GM18502 (cell line): ENCODE results near the gene LPP.
A peak's percentile ranks its signal among the peaks of the same experiment; 100 is the strongest.

Source experiments
- ATAC-seq: cut with Tn5 transposase; IDR thresholded peaks from one replicate; pipeline ENCODE4 v1.9.1; 2021; ENCODE audit warnings: mild to moderate bottlenecking; ENCODE audit not compliant: unreplicated experiment, poor library complexity

Gene LPP

DNA sequence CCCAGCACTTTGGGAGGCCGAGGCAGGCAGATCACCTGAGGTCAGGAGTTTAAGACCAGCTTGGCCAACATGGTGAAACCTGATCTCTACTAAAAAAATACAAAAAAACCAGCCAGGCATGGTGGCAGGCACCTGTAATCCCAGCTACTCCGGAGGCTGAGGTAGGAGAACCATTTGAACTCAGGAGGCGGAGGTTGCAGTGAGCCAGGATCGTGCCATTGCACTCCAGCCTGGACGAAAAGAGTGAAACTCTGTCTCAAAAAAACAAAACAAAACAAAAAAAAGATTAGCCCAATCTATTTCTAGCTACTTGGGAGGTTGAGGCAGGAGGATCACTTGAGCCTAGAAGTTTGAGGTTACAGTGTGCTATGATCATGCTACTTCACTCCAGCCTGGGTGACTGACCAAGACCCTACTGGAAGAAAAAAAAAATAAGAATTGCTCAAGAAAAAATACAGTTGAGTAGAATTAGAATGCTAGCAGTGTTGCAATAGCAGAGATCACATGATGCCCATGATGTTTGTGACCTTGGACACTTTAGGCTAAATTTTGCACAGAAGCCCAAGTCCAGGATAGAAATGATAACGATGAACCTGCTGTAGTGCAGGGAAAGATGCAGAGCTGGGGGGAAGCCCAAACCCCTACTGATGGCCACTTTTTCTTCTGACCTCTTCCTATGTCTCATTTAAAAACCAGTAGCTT, 162.2 kb downstream of the LPP start:
- no peak for ATAC-seq

DNA sequence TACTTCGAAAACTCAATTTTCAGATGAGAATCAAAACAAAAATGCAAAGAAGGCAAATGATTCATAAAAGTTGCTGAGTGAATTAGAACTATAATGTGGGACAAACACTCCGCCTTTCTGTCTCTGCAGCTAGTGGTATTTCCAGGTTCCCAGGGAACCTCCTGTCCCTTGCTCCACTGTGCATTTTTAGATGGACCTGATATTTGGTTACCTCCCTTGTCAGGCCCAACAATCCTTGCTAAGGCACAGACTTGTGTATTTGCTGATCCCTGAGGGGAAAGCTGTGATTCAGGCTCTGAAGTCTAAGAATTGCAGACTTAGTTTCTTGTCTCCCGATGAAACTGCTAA, 162.7 kb downstream of the LPP start:
- no peak for ATAC-seq

DNA sequence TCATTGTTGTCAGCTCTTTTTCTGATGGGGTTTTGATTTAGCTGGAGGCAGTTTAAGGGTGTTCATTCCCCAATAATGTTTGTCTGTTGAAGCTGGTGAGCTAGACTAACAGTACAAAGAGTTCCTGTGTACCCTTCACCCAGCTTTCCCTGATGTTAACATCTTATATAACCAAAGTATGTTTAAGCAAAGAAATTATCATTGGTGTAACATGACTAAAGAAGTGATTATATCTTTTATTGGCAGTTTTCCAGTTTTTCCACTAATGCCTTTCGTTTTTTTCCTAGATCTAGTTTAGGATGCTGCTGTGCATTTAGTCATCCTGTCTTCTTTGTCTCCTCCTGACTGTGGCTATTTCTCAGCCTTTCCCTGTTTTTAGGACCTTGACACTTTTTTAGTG, 165.6 kb downstream of the LPP start:
- no peak for ATAC-seq

DNA sequence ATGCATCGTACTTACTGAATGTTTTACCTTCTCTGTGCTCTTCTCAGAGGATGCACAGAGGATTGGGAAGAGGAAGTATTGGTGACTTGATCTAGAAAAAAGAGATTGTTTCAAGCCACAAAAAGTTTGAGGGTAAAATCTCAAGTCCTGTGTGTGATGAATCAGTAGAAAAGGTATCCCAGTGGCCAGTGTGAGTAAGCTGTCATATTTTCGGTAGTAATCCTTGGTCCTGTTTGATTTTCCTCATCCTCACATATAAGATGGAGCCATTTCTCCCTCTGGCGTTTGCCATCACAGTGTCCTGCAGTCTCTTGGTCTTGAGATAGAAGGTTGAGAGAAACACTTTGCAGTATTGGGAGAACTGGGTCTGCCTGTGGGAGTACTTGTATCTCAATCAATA, 166.8 kb downstream of the LPP start:
- no peak for ATAC-seq

DNA sequence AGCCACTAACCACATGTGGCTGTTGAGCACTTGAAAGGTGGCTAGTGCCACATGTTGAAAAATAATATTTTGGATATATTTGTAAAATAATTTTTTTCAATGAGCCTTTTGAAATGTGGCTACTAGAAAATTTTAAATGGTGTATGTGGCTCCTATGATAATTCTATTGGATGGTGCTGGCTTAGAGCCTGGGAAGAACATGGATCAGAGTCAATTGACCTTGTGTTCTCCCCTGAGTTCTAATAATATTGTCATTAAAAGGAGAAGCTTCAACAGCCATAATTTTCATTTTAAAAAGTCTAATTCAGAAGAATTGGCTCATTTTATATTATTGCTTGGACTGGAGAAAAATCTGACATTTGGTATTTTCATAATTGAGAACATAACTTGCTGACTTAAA, 167.3 kb downstream of the LPP start:
- no peak for ATAC-seq

DNA sequence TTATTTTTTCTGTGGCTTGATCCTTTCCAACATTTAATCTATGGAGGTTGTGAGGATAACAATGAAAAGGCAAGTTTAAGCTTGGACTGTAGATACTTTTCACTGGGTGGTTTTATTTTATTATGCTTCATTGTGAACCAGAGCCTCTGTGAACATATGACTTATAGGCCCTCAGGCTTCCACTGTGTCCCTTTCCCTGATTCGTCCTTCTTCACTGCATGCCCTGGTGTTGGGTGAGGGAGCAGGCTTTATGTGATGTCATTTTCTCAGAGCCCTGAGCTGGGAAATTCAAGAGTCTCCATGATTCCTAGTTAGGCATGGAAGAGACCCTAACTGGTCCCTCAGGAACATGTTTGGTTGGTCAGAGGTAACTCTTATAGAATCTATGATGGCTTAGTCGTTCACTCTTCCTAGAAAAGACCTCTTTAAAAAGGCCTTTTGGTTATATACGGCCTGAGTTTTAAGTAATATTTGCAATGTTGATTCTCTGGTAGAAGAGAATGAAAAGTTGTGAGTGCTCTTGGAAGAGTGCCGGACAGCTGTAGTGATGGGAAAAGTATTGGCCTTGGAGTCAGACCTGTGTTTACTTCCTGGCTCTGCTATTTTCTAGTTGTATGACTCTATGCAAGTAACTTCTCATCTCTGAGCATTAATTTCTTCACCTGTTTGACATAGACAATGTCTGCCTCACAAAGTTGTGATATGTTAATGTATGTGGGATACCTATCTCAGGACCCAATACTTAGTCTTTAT, 168.4 kb downstream of the LPP start:
- no peak for ATAC-seq

DNA sequence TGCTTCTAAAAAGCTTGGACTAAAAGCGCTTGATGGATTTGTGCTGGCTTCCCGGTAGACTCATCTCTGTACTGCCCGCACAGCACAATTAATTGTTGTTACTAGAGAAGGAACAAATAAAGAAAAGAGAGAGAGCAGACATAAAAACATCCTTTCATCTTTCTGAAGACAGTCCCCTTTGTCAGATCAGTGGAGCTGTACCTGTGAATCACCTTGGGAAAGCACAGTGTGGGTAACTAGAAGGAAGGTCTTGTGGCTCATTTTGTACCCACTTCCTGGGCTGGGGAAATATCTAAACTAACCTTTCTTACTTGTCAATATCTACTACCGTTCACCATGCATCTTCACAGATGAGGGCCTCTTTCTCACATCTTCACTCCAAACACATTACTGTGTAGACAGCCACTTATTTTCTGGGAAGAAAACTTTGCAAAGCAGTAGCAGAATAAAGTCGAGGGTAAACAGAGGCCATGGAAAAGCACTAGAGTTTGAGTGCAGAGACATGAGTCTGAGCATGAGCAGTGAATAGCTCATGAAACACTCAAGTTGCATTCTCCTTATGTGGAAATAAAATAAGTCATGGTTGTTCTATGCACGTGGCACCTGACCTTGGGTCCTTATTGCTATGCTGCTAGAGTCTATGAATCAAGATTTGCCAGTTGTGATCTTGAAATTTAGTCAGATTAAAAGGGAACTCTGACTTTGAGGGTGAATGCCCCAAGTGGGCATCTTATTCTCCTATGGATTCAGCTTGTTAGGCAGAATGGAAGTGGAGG, 169.3 kb downstream of the LPP start:
- no peak for ATAC-seq

DNA sequence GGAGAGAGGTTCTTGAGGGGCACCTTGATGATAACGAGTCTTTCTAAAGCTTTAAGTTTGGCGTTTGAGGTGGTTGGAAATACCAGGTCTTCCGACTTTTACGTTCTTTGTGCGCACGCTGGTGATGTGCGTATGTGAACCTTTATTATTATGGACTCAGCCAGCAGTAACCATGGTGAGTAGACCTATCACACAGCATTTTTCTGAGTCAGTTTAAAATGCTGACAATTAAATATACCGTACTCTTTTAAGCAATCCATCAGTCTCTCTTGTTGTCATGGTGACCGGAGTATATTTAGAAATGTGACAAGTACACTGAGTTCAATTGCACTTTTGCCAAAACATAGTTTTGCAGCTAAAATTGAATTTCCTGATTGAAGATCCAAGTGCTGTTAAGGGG, 172.2 kb downstream of the LPP start:
- ATAC-seq, result no peak

DNA sequence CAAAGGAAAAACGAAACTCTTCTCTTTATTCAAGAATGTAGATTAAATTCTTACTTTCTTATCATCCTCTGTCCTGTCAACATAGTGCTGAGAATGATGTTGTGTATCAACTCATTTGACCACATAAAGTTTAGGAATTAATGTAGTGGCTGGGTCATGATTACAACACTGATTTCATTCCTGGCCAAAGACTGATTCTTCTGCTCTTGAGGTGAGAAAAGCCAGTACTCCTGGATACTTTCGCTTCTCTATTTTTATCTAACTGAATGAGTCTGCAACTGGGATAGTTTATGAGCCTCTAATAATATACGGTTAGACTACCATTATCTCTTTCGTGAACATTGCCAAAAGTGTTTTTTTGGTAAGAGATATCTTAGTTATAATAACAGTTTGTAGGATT, 173.0 kb downstream of the LPP start:
- ATAC-seq, result no peak

DNA sequence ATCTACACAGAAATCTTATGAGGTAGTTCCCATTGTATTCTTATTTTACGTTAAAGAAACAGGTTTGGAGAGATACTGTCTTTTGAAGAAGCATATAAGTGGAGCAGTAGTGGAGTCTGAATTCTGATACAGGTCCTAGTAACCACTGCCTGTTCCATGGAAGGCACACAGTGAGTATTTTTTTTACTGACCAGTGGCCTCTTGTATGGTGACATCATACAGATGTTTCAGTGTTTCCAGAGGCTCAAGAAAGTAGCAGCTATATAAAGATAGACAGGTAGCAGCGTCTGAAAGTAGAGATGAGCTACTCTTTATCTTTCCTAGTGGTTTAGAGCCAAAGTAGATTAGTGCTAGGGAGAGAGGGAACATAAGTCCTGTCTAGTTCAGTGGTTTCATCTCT, 173.5 kb downstream of the LPP start:
- no peak for ATAC-seq

DNA sequence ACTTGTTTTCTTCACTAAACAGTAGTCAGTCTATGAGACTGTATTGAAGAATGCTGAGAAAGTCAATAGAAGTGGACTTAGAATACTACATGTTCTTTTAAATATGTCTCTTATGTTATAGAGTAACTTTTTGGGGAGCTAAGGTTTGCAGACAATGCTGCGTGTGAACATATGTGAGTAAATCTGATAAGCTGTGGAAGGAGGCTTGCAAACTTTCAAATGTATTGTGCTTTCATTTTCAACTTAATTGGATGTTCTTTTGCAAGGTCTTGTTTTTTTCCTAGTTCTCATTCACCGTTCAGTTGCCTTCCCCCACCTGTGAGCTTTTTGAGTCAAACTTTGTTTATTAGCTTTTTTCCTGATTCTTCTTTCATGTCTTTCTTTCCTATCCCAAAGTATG, 176.2 kb downstream of the LPP start:
- no peak for ATAC-seq

DNA sequence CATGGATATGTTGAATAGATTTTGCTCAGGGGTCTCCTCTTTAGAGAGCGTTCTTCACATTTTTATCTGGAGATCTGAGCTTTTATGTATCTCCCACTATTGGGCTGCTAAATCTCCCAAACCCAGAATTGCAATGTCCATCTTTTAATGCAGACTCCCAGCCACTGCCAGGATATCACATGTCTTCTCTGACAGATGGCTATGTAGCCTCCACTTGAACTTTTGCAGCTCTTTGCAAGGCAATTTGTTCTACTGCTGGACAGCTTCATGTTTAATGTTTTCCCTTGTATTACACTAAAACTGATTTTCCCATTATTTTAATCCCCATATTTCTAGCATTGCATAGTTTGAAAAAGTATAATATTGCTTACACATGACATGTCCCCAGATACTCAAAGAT, 177.2 kb downstream of the LPP start:
- no peak for ATAC-seq

DNA sequence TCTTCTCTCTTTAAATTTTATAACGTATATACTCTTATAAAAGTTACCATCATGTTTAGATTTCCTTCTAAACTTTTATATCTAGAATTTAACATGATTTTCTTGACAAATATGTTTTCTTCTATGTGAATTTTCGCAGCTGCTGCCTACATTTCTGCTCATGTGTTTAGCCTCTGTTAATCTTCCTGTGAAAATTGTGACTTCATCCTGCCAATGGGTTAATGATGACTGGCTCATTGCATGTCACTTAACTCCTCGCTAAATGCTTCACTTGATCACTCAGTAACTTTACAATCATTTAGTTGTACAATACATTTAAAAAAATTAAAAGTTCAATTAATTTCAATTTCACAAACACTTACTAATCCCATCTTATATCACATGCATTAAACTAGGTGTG, 178.1 kb downstream of the LPP start:
- ATAC-seq, result no peak

DNA sequence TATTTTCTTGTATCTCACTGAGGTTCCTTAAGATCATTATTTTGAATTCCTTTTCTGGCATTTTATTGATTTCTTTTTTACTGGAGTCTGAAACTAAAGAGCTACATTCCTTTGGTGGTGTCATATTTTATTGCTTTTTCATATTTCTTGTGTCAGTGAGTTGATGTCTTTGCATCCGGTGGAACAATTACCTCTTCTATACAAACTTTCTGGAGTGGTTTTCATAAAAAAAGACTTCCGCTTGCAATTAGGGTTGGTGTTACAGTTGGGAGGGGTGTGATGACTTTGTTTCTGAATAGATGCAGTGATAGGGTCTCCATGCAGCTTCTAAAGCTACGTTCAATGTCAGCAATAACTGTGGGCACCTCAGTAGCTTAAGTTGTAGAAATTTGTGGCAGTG, 181.7 kb downstream of the LPP start:
- no peak for ATAC-seq

DNA sequence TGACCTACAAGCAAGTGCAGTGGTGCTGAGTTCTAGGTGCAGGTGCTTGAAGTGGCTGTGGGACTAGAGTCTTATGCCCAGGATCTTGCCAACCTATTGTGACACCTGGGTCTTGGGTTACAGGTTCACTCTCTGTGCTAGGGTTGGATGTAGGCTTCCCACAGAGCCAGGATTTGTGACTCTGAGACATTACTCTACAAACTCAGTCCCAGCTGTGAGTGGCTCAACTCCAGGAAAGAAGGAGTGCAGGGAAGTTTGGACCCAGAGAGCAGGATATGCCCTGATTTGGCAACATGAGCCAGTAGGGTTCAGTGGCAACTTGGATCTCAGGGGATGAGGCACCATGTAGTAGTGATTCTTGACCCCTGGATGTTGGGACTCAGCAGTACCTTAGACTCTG, 182.2 kb downstream of the LPP start:
- ATAC-seq, result no peak

DNA sequence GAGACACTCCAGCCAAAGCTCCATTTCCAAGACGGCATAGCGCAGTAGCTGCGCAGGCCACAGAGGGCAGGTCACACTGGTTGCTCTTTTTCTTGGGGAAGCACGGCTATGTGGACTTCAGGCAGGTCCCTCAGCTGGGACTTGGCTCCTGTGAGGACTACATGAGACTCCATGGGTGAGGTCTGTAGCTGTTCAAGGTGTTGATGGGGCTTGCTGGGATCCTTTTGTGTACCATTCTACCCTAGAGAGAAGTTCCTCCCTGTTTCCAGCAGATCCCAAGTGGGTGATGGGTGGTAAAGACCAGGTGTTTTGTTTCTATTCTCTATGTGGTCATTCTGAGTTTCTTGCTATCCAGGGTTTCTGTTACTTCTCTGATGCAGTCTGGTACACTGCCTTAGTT, 183.3 kb downstream of the LPP start:
- no peak for ATAC-seq

DNA sequence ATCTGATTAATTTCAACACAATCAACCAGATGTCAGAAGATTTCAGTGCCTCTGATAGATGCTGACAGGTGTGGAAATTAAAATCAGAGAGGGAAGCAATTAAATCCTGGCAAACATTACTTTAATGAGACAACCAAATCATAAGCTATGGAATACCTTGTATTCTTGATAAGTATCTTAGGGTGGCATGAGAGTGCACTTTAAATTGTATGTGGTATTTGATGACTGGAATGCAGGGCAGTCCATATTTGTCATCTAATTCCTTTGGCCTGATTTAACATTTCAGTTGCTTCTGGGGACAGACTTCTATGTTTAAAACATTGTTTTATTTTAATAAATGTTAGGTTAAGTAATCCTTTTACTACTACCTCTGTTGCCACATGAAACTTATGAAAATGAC, 184.1 kb downstream of the LPP start:
- ATAC-seq, result no peak

DNA sequence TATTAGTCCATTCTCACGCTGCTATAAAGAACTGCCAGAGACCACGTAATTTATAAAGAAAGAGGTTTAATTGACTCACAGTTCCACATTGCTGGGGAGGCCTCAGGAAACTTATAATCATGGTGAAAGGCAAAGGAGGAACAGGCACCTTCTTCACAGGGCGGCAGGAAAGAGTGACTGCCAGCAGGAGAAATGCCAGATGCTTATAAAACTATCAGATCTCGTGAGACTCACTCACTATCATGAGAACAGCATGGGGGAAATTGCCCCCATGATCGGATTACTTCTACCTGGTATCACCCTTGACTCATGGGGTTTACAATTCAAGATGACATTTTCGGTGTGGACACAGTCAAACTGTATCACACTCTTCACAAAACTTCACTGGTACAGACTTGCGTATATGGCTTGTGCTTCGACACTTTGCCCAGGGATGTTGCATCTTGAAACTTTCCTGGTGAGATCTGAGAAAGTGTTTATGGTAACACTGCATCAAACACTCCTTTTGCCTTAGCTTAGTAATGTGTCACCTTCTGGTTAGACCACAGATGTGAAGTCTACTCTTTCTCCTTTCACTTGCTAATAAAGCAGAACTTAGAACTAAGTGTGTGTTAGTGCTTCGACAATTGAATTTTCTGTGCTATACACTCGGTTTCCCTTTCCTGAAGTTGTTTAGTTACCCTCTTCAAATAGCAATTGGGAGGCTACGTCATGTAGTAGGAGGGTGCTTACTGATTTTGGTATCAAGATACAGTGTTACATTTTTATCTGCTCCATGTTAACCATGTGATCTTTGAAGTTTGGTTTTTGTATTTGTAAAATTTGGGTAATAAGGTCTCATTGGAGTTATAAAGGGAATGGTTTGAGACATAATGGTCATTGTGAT, 185.7 kb downstream of the LPP start:
- peak; percentile 80 for ATAC-seq

DNA sequence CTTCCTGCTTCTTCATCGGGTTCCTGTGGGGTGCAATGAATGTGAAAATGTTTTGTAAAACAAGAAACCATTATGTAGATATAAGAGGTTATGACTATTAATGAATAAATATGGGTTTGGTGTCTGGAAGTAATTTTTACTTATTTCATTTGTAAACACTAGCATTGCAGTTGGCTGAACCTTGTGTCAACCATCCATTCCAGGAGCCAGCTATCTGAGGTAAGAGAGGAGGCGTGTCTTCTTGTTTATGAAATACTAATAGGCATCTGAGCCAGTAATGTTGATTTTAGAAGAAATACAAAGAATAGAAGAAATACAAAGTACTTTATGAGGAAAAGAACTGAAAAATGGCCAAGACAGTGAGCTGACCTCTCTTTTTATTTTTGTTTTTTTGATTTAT, 187.5 kb downstream of the LPP start:
- ATAC-seq, result no peak

DNA sequence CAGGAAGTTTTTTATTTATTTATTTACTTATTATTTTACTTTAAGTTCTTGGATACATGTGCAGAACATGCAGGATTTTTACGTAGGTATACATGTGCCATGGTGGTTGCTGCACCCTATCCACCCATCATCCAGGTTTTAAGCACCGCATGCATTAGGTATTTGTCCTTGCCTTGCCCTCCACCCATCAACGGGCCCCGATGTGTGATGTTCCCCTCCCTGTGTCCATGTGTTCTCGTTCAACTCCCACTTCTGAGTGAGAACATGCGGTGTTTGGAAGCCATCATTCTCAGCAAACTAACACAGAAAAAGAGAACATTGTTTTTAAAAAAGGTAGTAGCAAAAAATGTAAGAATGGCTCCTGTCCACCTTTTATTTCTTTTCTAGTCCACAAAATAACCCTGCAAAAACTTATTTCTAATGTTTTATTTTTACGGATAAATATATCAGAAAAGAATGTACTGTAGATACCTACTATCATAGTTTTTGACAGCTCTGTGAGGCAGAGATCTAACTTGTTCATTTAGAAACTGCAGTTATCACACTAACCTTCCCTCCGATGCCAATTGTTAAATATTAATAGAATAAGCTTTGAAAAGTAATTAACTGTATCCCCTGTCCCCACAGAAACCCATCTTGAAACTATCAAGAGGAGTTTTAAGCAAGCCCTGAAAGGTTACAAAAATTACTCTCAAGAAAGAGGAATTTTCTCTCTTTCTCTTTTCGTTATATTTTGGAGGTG, 189.2 kb downstream of the LPP start:
- no peak for ATAC-seq
